Kidney (tissue), 14 donors: Measurements from ENCODE around the gene HES5. TPM values are rescaled to one million over a fixed set of nuclear protein-coding genes. Genes with fewer than 3 reads are reported as not detected.
A peak's percentile ranks its signal among the peaks of the same experiment; 100 is the strongest.
"Not testable (repeated sequence)": the region's sequence is repeated elsewhere in the genome, so short reads cannot be mapped to it uniquely, and the experiment has no call there.

ENCODE experiments used
- DNase-seq, 5 donors: peaks; one replicate each; pipeline ENCODE4 v3.0.0-alpha.2; 2013 to 2020
- FAIRE-seq: peaks from 2 replicates; lab custom pipeline; 2012; peaks lifted over from hg19 to GRCh38; lab: Jason Lieb, UNC
- H3K27ac ChIP-seq, 2 donors: one replicate each; pipeline ENCODE4 v1.7.0; 2013; ENCODE audit warnings: low read depth in 2 of 2, low read length in 2 of 2, inconsistent platforms in 1 of 2
- H3K27me3 ChIP-seq: one replicate; pipeline ENCODE4 v1.7.1; 2013; ENCODE audit warnings: low read length, inconsistent platforms; ENCODE audit not compliant: control insufficient read depth, insufficient read depth
- H3K36me3 ChIP-seq, 3 donors: one replicate each; pipeline versions ENCODE4 v1.7.0 to v1.7.1; 2013; ENCODE audit warnings: low read length in 3 of 3, control low read depth in 1 of 3, inconsistent platforms in 1 of 3; ENCODE audit not compliant: insufficient read depth in 3 of 3, control insufficient read depth in 2 of 3
- H3K4me1 ChIP-seq, 3 donors: one replicate each; pipeline versions ENCODE4 v1.7.0 to v1.7.1; 2013; ENCODE audit warnings: low read length in 3 of 3, inconsistent platforms in 1 of 3, low read depth in 1 of 3; ENCODE audit not compliant: control insufficient read depth in 2 of 3, insufficient read depth in 2 of 3
- H3K4me3 ChIP-seq, 3 donors: one replicate each; pipeline versions ENCODE4 v1.7.0 to v1.8.1; 2013; ENCODE audit warnings: low read length in 3 of 3, control low read depth in 1 of 3, inconsistent platforms in 1 of 3
- H3K9ac ChIP-seq, 3 donors: one replicate each; pipeline versions ENCODE4 v1.7.0 to v1.7.1; 2013; ENCODE audit warnings: low read length in 3 of 3, control low read depth in 1 of 3, inconsistent platforms in 1 of 3
- H3K9me3 ChIP-seq, 3 donors: one replicate each; pipeline versions ENCODE4 v1.7.0 to v1.7.1; 2013; ENCODE audit warnings: low read length in 3 of 3, control low read depth in 1 of 3, inconsistent platforms in 1 of 3; ENCODE audit not compliant: control insufficient read depth in 2 of 3, insufficient read depth in 1 of 3
- intact Hi-C: fragments of 100-400 bp; cut with DNase I; formaldehyde crosslinking; loops from one replicate; pipeline ENCODE4 v1.11.1; 2022
- polyA plus RNA-seq: library from polyadenylated mRNA; stranded (reverse); fragments of 350-450 nt; fragmentation: Illumina TruSeq; extraction: RNeasy Lipid Tissue Mini Kit (QIAGEN cat#74804); gene quantifications from one replicate; pipeline ENCODE4 v1.2.3, GENCODE V29; 2014; ENCODE audit warnings: low read depth, low replicate concordance; ENCODE audit not compliant: insufficient read depth
- total RNA-seq: library from RNA; stranded (reverse); fragmentation: NEBNext Ultra II Directional; extraction: Animal tissue kit (Norgen Biotek cat#: 25700); gene quantifications from one replicate; pipeline ENCODE4 v1.2.1, GENCODE V29; 2021
- TF ChIP-seq, protein P1 (sequence below): IDR thresholded peaks from 3 replicates; pipeline ENCODE4 v1.5.1; 2012; ENCODE audit warnings: mild to moderate bottlenecking, moderate library complexity, borderline replicate concordance; ENCODE audit not compliant: insufficient read depth; ENCODE audit errors: extremely low read depth
- donor health status: control.
- donor health status: control.
- donor health status: control.
- donor health status: control.
- donor health status: control.
- donor health status: DM: yes; HTN: yes; CAD: no.
- donor health status: Normal renal cell carcinoma (clear cell type).

HES5 gene
- total and polyA plus RNA-seq, 2 donors from 2014 or later = 0.44 TPM; not detected in 1

DNA sequence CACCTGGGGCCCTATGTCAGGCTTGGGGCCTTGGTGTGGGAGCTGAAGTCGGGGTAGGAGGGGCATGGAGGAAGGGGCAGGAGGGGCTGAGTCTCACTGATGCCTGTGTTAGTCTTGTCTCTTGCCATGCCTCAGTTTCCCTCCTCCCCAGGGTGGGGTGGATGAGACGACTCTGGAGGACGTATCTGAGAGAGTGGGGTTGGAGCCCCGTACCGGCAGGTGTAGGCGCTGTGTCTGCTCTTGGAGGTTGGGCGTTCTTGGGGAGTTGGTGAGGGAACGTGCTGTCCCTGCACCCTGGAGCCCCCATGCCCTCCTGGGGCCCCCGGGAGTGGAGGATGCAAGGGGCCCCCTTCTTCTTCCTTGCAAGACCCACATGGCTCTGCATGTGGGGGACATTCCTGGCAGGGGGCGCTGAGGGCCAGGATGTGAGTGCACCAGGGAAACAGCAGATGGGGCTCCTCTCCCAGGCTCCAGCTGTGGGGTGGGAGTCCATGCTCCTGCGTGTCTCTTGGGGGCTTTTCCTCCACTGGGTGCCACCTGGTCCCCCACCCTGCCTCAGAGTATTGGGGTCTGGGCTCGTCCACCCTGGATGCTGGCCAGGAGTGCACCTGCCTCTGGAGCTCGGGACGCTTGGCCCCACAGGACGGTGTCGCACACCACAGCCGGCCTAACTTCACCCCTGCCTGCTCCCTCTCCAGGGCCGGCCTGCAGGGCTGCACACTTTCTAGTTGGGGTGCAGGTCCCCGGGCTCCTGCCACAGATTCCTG, 24.7 kb upstream of the HES5 start:
- H3K27ac ChIP-seq = peak overlapping the region; percentile 92 to 94
- peaks cover 0 to 25% (median 13%) of the 10 kb centered on the region in 3 donors for H3K4me1 ChIP-seq
- TF ChIP-seq, protein P1, sequence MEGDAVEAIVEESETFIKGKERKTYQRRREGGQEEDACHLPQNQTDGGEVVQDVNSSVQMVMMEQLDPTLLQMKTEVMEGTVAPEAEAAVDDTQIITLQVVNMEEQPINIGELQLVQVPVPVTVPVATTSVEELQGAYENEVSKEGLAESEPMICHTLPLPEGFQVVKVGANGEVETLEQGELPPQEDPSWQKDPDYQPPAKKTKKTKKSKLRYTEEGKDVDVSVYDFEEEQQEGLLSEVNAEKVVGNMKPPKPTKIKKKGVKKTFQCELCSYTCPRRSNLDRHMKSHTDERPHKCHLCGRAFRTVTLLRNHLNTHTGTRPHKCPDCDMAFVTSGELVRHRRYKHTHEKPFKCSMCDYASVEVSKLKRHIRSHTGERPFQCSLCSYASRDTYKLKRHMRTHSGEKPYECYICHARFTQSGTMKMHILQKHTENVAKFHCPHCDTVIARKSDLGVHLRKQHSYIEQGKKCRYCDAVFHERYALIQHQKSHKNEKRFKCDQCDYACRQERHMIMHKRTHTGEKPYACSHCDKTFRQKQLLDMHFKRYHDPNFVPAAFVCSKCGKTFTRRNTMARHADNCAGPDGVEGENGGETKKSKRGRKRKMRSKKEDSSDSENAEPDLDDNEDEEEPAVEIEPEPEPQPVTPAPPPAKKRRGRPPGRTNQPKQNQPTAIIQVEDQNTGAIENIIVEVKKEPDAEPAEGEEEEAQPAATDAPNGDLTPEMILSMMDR = peak; percentile 47
- H3K36me3 ChIP-seq = no peaks in the 10 kb centered on the region
- no peak overlapping the region for H3K4me3 ChIP-seq
- intact Hi-C loops = no loop called here
- DNase-seq (peak in 1 of 5 donors; percentile 50), FAIRE-seq (no peak)
- H3K27me3 ChIP-seq = no peaks in the 10 kb centered on the region
- H3K9me3 ChIP-seq = no peaks in the 10 kb centered on the region
- no peak overlapping the region for H3K9ac ChIP-seq

DNA sequence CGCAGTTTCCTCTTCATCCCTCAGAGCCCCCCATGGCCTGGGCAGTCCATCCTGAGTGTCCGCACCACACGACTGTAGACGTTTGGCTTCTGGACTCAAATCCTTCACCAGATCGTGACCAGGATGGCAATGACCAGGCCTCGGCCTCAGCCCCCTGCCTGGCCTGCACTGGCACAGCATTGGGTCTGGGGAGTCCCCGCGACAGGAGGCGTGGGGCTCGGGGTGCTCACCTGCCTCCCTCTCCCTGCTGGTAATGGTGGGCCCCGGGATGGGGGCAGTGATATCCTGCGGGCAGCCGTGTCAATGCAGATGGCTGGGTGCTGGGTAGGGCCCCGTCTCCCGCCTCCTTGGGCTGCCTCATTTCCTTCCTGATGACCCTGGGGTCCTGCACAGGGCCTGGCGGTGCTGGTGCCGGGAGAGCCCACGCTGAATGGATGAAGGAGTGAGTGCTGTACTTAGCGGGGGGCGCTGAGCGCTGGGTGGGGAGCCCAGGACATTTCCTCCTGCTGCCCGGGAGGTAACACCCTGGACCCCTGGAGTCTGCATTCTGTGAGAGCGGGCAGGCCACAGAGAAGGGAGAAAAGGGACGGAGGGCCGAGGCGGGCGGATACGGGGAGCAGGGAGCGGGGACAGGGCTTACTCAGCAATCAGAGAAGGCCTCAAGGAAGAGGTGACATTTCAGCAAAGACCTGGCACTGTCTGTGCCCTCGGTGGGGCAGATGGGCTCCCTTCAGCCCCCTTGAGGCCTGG, 24.0 kb upstream of the HES5 start:
- no peak overlapping the region for H3K9ac ChIP-seq
- H3K27ac ChIP-seq = no peak overlapping the region
- TF ChIP-seq, protein P1 = no peak
- intact Hi-C loops = no loop called here
- FAIRE-seq (no peak), DNase-seq (no peak)
- no peaks in the 10 kb centered on the region for H3K27me3 ChIP-seq
- H3K4me3 ChIP-seq = no peak overlapping the region
- H3K4me1 ChIP-seq = peaks cover 0 to 29% (median 17%) of the 10 kb centered on the region in 3 donors
- H3K36me3 ChIP-seq = no peaks in the 10 kb centered on the region
- no peaks in the 10 kb centered on the region for H3K9me3 ChIP-seq

DNA sequence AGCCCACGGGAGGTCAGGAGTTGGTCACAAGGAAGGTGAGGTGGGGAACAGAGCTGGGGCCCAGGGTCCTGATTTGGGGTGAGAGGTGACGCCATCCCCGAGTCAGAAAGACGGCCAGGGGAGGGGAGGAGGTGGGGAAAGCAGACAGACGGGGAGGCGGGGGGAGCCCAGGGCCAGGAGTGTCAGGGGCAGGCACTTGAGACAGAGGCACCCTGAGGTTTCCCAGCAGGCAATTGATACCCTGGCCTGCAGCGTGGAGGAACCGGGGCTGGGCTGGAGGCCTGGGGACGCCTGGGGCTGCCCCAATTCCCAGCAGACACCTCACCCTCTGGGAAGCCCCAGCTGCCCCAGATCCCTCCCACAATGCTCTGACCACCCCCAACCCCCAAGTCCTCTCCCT, 23.0 kb upstream of the HES5 start:
- H3K27ac ChIP-seq, intact Hi-C loops, H3K4me3 ChIP-seq, H3K36me3 ChIP-seq, H3K9me3 ChIP-seq, H3K9ac ChIP-seq, H3K27me3 ChIP-seq, FAIRE-seq, DNase-seq: not testable (repeated sequence)
- H3K4me1 ChIP-seq = peaks cover 0 to 28% (median 22%) of the 10 kb centered on the region in 3 donors

DNA sequence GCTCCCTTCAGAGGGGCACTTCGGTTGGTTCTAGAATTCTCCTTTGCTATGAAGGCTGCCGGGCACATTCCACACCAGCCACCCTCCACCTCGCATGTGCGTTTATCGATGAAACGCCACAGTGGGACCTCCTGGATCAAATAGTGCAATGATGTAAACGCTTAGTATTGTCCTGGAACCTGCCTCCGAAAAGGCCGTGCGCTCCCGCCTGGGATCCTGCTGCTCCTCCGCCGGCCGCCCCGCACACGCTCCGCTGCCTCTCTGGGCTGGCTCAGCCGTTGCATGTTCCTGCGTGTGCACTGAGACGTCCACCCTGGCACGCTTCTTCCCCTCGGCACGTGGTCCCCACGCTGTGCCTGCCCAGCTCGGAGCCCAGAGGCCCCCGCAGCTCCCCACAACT, 22.1 kb upstream of the HES5 start:
- H3K9ac ChIP-seq = no peak overlapping the region
- H3K27me3 ChIP-seq = no peaks in the 10 kb centered on the region
- H3K36me3 ChIP-seq = no peaks in the 10 kb centered on the region
- FAIRE-seq (no peak), DNase-seq (peak in 1 of 5 donors; percentile 62)
- TF ChIP-seq, protein P1 = no peak
- no peak overlapping the region for H3K27ac ChIP-seq
- intact Hi-C loops = no loop called here
- no peak overlapping the region for H3K4me3 ChIP-seq
- H3K4me1 ChIP-seq = peaks cover 0 to 29% (median 26%) of the 10 kb centered on the region in 3 donors
- H3K9me3 ChIP-seq = no peaks in the 10 kb centered on the region

DNA sequence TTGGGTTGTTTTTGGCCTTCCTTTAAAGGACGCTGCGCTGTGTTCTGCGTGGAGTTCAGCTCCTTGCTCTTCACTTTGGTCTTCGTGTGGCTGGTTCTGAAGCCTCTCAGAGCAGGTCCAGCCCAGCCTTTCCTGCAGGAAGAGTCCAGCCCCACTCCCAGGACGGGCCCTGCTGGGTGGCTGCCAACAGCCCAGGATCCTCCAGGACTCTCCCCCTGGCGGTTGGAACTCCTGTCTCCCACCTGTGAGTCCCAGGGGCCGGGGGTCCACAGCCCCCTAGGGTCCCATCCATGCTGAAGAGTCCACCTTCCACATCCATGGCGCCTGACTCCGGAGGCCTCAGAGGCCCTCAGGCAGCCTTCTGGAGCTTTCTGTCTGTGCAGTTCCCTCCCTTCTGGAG, 21.5 kb upstream of the HES5 start:
- H3K9ac ChIP-seq, DNase-seq, FAIRE-seq, H3K4me3 ChIP-seq, H3K27ac ChIP-seq, H3K27me3 ChIP-seq, intact Hi-C loops, H3K36me3 ChIP-seq, H3K9me3 ChIP-seq: not testable (repeated sequence)
- peaks cover 0 to 30% (median 27%) of the 10 kb centered on the region in 3 donors for H3K4me1 ChIP-seq
